ENCODE measurements around the gene GRP. TPM values are rescaled to one million over a fixed set of nuclear protein-coding genes. Genes with fewer than 3 reads are reported as not detected.
A peak's percentile ranks its signal among the peaks of the same experiment; 100 is the strongest.

The GRP gene
- polyA plus RNA-seq, 2 of the 4 experiments (the other 2 are of a cell fraction): not detected

DNA sequence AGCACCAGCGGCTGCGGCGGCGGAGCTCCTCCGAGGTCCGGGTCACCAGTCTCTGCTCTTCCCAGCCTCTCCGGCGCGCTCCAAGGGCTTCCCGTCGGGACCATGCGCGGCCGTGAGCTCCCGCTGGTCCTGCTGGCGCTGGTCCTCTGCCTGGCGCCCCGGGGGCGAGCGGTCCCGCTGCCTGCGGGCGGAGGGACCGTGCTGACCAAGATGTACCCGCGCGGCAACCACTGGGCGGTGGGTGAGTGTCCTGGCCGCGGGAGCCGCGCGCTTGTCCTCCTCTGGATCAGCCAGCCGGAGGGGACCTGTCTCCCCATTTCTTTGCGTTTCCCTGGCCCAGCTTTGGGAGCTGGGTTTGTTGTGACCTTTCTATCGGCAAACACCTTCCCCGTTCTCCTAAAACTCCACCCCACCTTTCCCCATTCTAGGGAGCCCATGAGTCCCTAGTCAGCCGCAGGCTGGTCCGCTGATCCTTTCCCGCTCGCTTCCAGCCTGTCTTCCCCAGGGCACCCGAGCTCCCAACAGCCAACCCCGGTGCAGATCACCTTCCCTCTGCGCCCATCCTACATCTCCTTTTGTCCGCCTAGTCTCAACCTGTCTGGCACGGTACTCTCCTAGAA is 316 bp downstream of the GRP start:
- ATAC-seq (peak; percentile 52 to 71; a peak in 4 of 6 replicates), FAIRE-seq (no peak), DNase-seq (ENCODE audit: low read depth in 1 of 2, low spot score in 1 of 2) (no peak)
- Histone ChIP-seq H3K27ac (no peak overlapping the region), H3K9me3 (no peaks in the 10 kb centered on the region), H3K4me1 (peaks cover 4% of the 10 kb centered on the region; the same call in 2 of the 3 replicates), H3K4me3 (no peak overlapping the region), H3K4me2 (peak overlapping the region; percentile 58)
- POLR2A ChIA-PET: no interaction called here
- CTCF ChIA-PET: interaction anchor here (1.1 to 1.4 kb wide), 3 partner anchors 9 to 477 kb away, joined by 3 to 6 read pairs (median 3); partner anchors contain the start of gene CCBE1
- WGBS (ENCODE audit: missing lambda C conversion rate): 26% methylated on average over 18 of the region's 46 CpGs
- TF ChIP-seq CBX2 (IDR thresholded peaks at IDR 0.05; ENCODE audit: borderline replicate concordance, low read depth): no peak
- TF ChIP-seq JUNB (IDR thresholded peaks at IDR 0.05): no peak
- no peak for TF ChIP-seq ZC3H11A (IDR thresholded peaks at IDR 0.05)
- TF ChIP-seq NFE2L2 (conservative IDR thresholded peaks at IDR 0.05; ENCODE audit: low read length): no peak
- TF ChIP-seq SMC3 (IDR thresholded peaks at IDR 0.05): no peak
- no peak for TF ChIP-seq EHMT2 (IDR thresholded peaks at IDR 0.05; ENCODE audit: low read depth)
- TF ChIP-seq MYC (IDR thresholded peaks at IDR 0.05; ENCODE audit: borderline replicate concordance, low read length): no peak
- no peak for TF ChIP-seq KDM5A (IDR thresholded peaks at IDR 0.05)

DNA sequence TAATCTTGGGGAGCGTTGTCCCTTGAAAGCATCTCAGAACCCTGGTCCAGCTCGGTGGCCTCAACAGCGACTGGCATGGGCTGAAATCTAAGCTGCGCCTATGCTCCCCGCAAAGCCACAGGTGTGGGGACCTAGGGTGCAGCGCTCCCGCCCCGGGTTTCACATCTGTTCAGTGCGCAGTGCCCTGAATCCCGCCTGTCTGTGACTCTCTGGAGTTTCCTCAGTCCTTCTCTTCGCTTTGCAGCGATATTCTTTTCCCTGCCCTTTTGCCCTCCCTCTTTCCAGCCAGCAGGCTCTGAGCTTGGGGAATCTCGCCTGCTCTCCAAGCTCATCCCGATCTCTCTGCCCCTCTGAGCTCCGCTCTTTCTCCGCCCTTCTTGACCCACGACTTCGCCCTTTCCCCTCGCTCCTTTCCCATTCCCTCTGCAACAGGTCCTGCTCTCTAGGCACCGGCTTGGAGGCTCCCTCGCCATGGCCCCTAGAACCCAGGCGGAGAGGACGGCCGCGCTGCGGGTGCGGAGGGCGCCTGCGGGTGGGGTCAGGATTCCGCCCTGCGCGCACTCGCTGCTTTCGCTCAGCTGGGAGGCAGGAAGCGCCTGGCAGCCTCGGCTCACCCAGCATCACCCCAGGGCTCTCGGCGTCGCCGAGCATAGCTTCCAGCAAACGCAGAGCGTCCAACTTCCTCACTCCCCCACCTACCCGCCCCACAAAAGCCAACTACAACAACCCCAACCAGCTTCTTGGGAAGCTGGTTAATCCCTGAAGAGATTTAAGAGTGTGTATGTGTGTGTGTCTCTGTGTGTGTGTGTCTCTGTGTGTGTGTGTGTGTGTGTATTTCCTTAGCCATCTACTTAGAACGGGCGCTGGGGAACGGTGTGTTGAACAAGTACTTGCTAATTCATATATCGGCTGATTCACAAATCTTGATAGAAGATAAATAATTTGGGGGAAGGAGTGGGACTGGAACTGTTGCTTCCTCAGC is 1.1 kb downstream of the GRP start:
- peaks cover 4% of the 10 kb centered on the region; the same call in 2 of the 3 replicates for H3K4me1 ChIP-seq
- ChIA-PET CTCF (interaction anchor here (1.1 to 1.4 kb wide), 4 partner anchors 8 to 477 kb away, joined by 3 to 6 read pairs (median 4); partner anchors contain the start of gene CCBE1), POLR2A (no interaction called here)
- FAIRE-seq (no peak), ATAC-seq (peak in 1 of 2 experiments; percentile 49; a peak in 4 of 6 replicates), DNase-seq (ENCODE audit: low read depth in 1 of 2, low spot score in 1 of 2) (no peak)
- H3K4me2 ChIP-seq: peak overlapping the region; percentile 58
- no peak for TF ChIP-seq RNF2 (IDR thresholded peaks at IDR 0.05; ENCODE audit: borderline replicate concordance, low read depth)
- no peak for TF ChIP-seq EHMT2 (IDR thresholded peaks at IDR 0.05; ENCODE audit: low read depth)
- TF ChIP-seq CEBPB (IDR thresholded peaks at IDR 0.05): no peak
- no peak for TF ChIP-seq NFE2L2 (conservative IDR thresholded peaks at IDR 0.05; ENCODE audit: low read length)
- TF ChIP-seq ZC3H11A (IDR thresholded peaks at IDR 0.05): no peak
- no peak for TF ChIP-seq ZNF302 (CRISPR knock-in tag; IDR thresholded peaks at IDR 0.05)
- no peak for TF ChIP-seq HOXB13 (CRISPR knock-in tag; IDR thresholded peaks at IDR 0.05; ENCODE audit: low read depth)
- TF ChIP-seq HOXB5 (CRISPR knock-in tag; IDR thresholded peaks at IDR 0.05): no peak
- TF ChIP-seq BHLHE40 (IDR thresholded peaks at IDR 0.05; ENCODE audit: low read depth, low read length): no peak
- TF ChIP-seq, protein P1, sequence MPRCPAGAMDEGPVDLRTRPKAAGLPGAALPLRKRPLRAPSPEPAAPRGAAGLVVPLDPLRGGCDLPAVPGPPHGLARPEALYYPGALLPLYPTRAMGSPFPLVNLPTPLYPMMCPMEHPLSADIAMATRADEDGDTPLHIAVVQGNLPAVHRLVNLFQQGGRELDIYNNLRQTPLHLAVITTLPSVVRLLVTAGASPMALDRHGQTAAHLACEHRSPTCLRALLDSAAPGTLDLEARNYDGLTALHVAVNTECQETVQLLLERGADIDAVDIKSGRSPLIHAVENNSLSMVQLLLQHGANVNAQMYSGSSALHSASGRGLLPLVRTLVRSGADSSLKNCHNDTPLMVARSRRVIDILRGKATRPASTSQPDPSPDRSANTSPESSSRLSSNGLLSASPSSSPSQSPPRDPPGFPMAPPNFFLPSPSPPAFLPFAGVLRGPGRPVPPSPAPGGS (IDR thresholded peaks at IDR 0.05): no peak
- TF ChIP-seq RFX5 (IDR thresholded peaks at IDR 0.05): no peak
- TF ChIP-seq, protein P2, sequence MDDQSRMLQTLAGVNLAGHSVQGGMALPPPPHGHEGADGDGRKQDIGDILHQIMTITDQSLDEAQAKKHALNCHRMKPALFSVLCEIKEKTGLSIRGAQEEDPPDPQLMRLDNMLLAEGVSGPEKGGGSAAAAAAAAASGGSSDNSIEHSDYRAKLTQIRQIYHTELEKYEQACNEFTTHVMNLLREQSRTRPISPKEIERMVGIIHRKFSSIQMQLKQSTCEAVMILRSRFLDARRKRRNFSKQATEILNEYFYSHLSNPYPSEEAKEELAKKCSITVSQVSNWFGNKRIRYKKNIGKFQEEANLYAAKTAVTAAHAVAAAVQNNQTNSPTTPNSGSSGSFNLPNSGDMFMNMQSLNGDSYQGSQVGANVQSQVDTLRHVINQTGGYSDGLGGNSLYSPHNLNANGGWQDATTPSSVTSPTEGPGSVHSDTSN (IDR thresholded peaks at IDR 0.05): no peak
- WGBS (ENCODE audit: missing lambda C conversion rate): 16% methylated on average over 21 of the region's 47 CpGs
- H3K27ac ChIP-seq: no peak overlapping the region
- no peaks in the 10 kb centered on the region for H3K9me3 ChIP-seq
- no peak overlapping the region for H3K4me3 ChIP-seq

DNA sequence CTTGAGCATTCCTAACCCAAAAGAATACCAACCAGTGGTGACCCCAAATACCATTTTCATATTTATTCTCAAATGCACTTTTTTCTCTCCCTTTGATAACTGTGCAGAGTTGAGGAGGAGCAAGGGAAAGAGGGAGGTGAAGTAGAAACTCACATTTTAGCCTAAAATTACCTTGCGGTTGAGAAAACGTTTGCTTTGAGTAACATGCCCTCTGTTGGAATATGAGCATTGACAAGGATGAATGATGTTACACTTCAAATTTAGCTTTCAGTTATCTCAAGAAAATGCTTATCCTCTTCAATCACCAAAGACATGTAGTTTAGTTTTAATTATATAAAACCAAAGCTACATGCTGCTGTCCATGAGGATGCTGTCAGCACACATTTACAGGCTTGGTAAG is 2.4 kb downstream of the GRP start:
- ATAC-seq (no peak), FAIRE-seq (no peak), DNase-seq (ENCODE audit: low read depth in 1 of 2, low spot score in 1 of 2) (no peak)
- Histone ChIP-seq H3K4me3 (no peak overlapping the region), H3K4me1 (peaks cover 4% of the 10 kb centered on the region; the same call in 2 of the 3 replicates), H3K27ac (no peak overlapping the region), H3K4me2 (no peak overlapping the region), H3K9me3 (no peaks in the 10 kb centered on the region)
- ChIA-PET CTCF (interaction anchor here (1.1 to 1.9 kb wide), 3 partner anchors 8 to 137 kb away, joined by 4 to 6 read pairs (median 4); no protein-coding TSS in a partner anchor), POLR2A (no interaction called here)
- TF ChIP-seq HDAC2 (IDR thresholded peaks at IDR 0.05) (no peak), POLR2A (IDR thresholded peaks at IDR 0.05; ENCODE audit: low read length) (no peak), HOXB5 (CRISPR knock-in tag; IDR thresholded peaks at IDR 0.05) (no peak)
- TF ChIP-seq, protein P3, sequence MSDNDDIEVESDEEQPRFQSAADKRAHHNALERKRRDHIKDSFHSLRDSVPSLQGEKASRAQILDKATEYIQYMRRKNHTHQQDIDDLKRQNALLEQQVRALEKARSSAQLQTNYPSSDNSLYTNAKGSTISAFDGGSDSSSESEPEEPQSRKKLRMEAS (IDR thresholded peaks at IDR 0.05): no peak
- 59% methylated on average over 2 of the region's 2 CpGs for WGBS (ENCODE audit: missing lambda C conversion rate)
